SK-N-SH treated with all-trans-retinoic acid at 6 μM for 48 hours (cell line): ENCODE measurements around the gene TMPRSS15.

Source experiments
- BACH2 ChIP-seq: fragments of 250-450 bp; sonication (Bioruptor Pico); IDR thresholded peaks from 2 replicates; pipeline ENCODE4 v1.9.0; 2021; ENCODE audit warnings: mild to moderate bottlenecking, borderline replicate concordance
- OSR1 ChIP-seq: fragments of 250-450 bp; sonication (Bioruptor Pico); IDR thresholded peaks from 2 replicates; pipeline ENCODE4 v1.8.0; 2022; ENCODE audit warnings: moderate library complexity, mild to moderate bottlenecking, inconsistent platforms
- PATZ1 ChIP-seq: fragments of 250-450 bp; sonication (Bioruptor Pico); IDR thresholded peaks from 2 replicates; pipeline ENCODE4 v1.8.0; 2020; ENCODE audit warnings: mild to moderate bottlenecking, moderate library complexity, borderline replicate concordance
- PPARA ChIP-seq: fragments of 250-450 bp; sonication (Bioruptor Pico); IDR thresholded peaks from 2 replicates; pipeline ENCODE4 v1.5.0; 2020; ENCODE audit warnings: mild to moderate bottlenecking, borderline replicate concordance
- RARB ChIP-seq: fragments of 250-450 bp; sonication (Bioruptor Pico); IDR thresholded peaks from 2 replicates; pipeline ENCODE4 v1.8.0; 2021; ENCODE audit warnings: mild to moderate bottlenecking, moderate library complexity
- SNAI2 ChIP-seq: fragments of 250-450 bp; sonication (Bioruptor Pico); IDR thresholded peaks from 2 replicates; pipeline ENCODE4 v1.5.0; 2020; ENCODE audit warnings: mild to moderate bottlenecking, moderate library complexity
- TCF4 ChIP-seq: fragments of 250-450 bp; sonication (Bioruptor Pico); IDR thresholded peaks from 2 replicates; pipeline ENCODE4 v1.8.0; 2021; ENCODE audit warnings: mild to moderate bottlenecking, moderate library complexity, borderline replicate concordance
- TOX ChIP-seq: fragments of 250-450 bp; sonication (Bioruptor Pico); IDR thresholded peaks from 2 replicates; pipeline ENCODE4 v1.8.0; 2021; ENCODE audit warnings: mild to moderate bottlenecking, moderate library complexity, borderline replicate concordance
- ZFP30 ChIP-seq: fragments of 450-650 bp; formaldehyde crosslinking; IDR thresholded peaks from 2 replicates; pipeline ENCODE4 v1.5.0; 2022; ENCODE audit warnings: mild to moderate bottlenecking, moderate library complexity

GRCh38 chr21:18369115-18369514, 34.5 kb downstream of the TMPRSS15 start:
- no peak for TF ChIP-seq ZFP30 (CRISPR knock-in tag)
- TF ChIP-seq PATZ1 (CRISPR knock-in tag), result no peak
- no peak for TF ChIP-seq SNAI2
- no peak for TF ChIP-seq RARB (CRISPR knock-in tag)
- TF ChIP-seq TCF4, result no peak
- TF ChIP-seq PPARA (CRISPR knock-in tag), result no peak
- TF ChIP-seq TOX (CRISPR knock-in tag), result no peak
- TF ChIP-seq BACH2 (CRISPR knock-in tag), result no peak
- no peak for TF ChIP-seq OSR1
